HCT116 (cell line): Measurements from ENCODE around the gene KCNIP4. TPM values are rescaled to one million over a fixed set of nuclear protein-coding genes. Genes with fewer than 3 reads are reported as not detected.

Source experiments
- ATAC-seq: fragments of 200-7000 bp; cut with Tn5 transposase; 2 replicates; pipeline ENCODE4 v1.9.1; 2020; ENCODE audit warnings: mild to moderate bottlenecking, moderate library complexity
- BruUV-seq: library from RNA; stranded (reverse); fragments of 400-500 nt; replicated peaks from 2 replicates; lab custom pipeline; 2021; lab: Mats Ljungman, UMichigan
- CTCF ChIA-PET: fragments of 300-600 bp; sonication (Branson Sonifier 250); formaldehyde crosslinking; loops from one replicate; lab custom pipeline; 2021; ENCODE audit warnings: antibody characterized with exemption; lab: Charles Lee
- POLR2A ChIA-PET: fragments of 300-600, 350-600 bp; sonication (Branson Sonifier 250); formaldehyde crosslinking; loops from one replicate; lab custom pipeline; 2021; ENCODE audit warnings: antibody characterized with exemption; lab: Charles Lee
- RAD21 ChIA-PET, 2 experiments: fragments of 300-600 bp; sonication (Branson Sonifier 250); formaldehyde crosslinking; loops; one replicate each; lab custom pipeline; 2023; ENCODE audit warnings: low total read pairs in 2 of 2; ENCODE audit not compliant: uncharacterized antibody in 2 of 2, unreplicated experiment in 2 of 2, low non-redundant PET in 1 of 2; lab: Charles Lee
- DNase-seq: peaks from one replicate; pipeline ENCODE4 v3.0.0-alpha.2; 2010; ENCODE audit warnings: low read depth, low spot score
- H2AFZ ChIP-seq: fragments of 200-600 bp; shearing (Covaris generic), sonication (generic); 2 replicates; pipeline ENCODE4 v1.6.1; 2017; ENCODE audit warnings: low read depth, mixed run types, mixed read lengths, antibody characterized with exemption, low read length; ENCODE audit not compliant: poor library complexity, severe bottlenecking
- H3K27ac ChIP-seq: 2 replicates; pipeline ENCODE4 v1.5.1; 2012; ENCODE audit warnings: low read depth, low read length
- H3K27me3 ChIP-seq: fragments of 200-600 bp; sonication (generic); 2 replicates; pipeline ENCODE4 v1.6.1; 2016; ENCODE audit warnings: mixed run types, low read length, mixed read lengths; ENCODE audit not compliant: insufficient read depth
- H3K36me3 ChIP-seq, 2 experiments: fragments of 200-500 bp in 1 of 2; fragments of 200-600 bp in 1 of 2; sonication (Bioruptor generic) in 1 of 2; sonication (generic) in 1 of 2; 2 replicates each; pipeline versions ENCODE4 v1.5.1 to v1.6.1; 2014 to 2016; ENCODE audit warnings: low read length in 2 of 2, inconsistent platforms in 1 of 2, mixed read lengths in 1 of 2, mixed run types in 1 of 2; ENCODE audit not compliant: insufficient read depth in 2 of 2, control insufficient read depth in 1 of 2
- H3K4me1 ChIP-seq, 2 experiments: fragments of 200-600 bp in 1 of 2; sonication (generic) in 1 of 2; 2 replicates each; pipeline versions ENCODE4 v1.5.1 to v1.6.1; 2012 to 2017; ENCODE audit warnings: low read length in 2 of 2, inconsistent platforms in 1 of 2, mild to moderate bottlenecking in 1 of 2, mixed read lengths in 1 of 2, mixed run types in 1 of 2, moderate library complexity in 1 of 2; ENCODE audit not compliant: insufficient read depth in 2 of 2, control insufficient read depth in 1 of 2
- H3K4me2 ChIP-seq: fragments of 200-600 bp; sonication (generic); 2 replicates; pipeline ENCODE4 v1.6.1; 2017; ENCODE audit warnings: mixed run types, low read length, mixed read lengths
- H3K4me3 ChIP-seq, 2 experiments: fragments of 200-600 bp in 1 of 2; sonication (generic) in 1 of 2; replicated peaks in 1 of 2; 2 replicates each; pipeline ENCODE4 v1.5.1; 2011 to 2016; ENCODE audit warnings: low read length in 2 of 2, control low read depth in 1 of 2, low read depth in 1 of 2, mild to moderate bottlenecking in 1 of 2, mixed read lengths in 1 of 2, mixed run types in 1 of 2
- H3K79me2 ChIP-seq: fragments of 200-600 bp; sonication (generic); 2 replicates; pipeline ENCODE4 v1.6.1; 2017; ENCODE audit warnings: mild to moderate bottlenecking, mixed run types, low read length, moderate library complexity, mixed read lengths; ENCODE audit not compliant: insufficient read depth
- H3K9ac ChIP-seq: fragments of 200-600 bp; sonication (generic); 2 replicates; pipeline ENCODE4 v1.6.1; 2016; ENCODE audit warnings: low read length, mixed read lengths
- H3K9me2 ChIP-seq: fragments of 200-600 bp; sonication (generic), shearing (Covaris generic); 2 replicates; pipeline ENCODE4 v1.6.1; 2017; ENCODE audit warnings: mixed run types, mild to moderate bottlenecking, moderate library complexity; ENCODE audit not compliant: insufficient read depth
- H3K9me3 ChIP-seq, 2 experiments: fragments of 200-500 bp in 1 of 2; fragments of 200-600 bp in 1 of 2; sonication (Bioruptor generic) in 1 of 2; sonication (generic) in 1 of 2; 2 replicates each; pipeline ENCODE4 v1.6.1; 2014 to 2017; ENCODE audit warnings: low read length in 2 of 2, mixed read lengths in 2 of 2, inconsistent platforms in 1 of 2, low read depth in 1 of 2, mild to moderate bottlenecking in 1 of 2, mixed run types in 1 of 2, moderate library complexity in 1 of 2; ENCODE audit not compliant: control insufficient read depth in 1 of 2, insufficient read depth in 1 of 2
- H4K20me1 ChIP-seq: fragments of 200-600 bp; sonication (generic), shearing (Covaris generic); 2 replicates; pipeline ENCODE4 v1.6.1; 2017; ENCODE audit warnings: mixed run types, mild to moderate bottlenecking, moderate library complexity; ENCODE audit not compliant: insufficient read depth
- CTCF ChIP-seq, 3 experiments: fragments of 200-600 bp in 1 of 3; sonication (generic) in 1 of 3; IDR thresholded peaks in 2 of 3; conservative IDR thresholded peaks in 1 of 3; 2 replicates each; pipeline ENCODE4 v1.5.1; 2012 to 2017; ENCODE audit warnings: low read depth in 2 of 3, low read length in 2 of 3, antibody characterized with exemption in 1 of 3, borderline replicate concordance in 1 of 3, control low read depth in 1 of 3, mild to moderate bottlenecking in 1 of 3, mixed read lengths in 1 of 3, mixed run types in 1 of 3, moderate library complexity in 1 of 3; ENCODE audit not compliant: insufficient read depth in 1 of 3
- EZH2phosphoT487 ChIP-seq: fragments of 200-600 bp; IDR thresholded peaks from 2 replicates; pipeline ENCODE4 v1.6.1; 2018; ENCODE audit warnings: antibody characterized with exemption, borderline replicate concordance
- SIN3A ChIP-seq: IDR thresholded peaks from 2 replicates; pipeline ENCODE4 v1.6.1; 2012; ENCODE audit warnings: low read depth
- TCF7L2 ChIP-seq: IDR thresholded peaks from 2 replicates; pipeline ENCODE4 v1.7.0; 2011; ENCODE audit warnings: borderline replicate concordance, inconsistent platforms; ENCODE audit not compliant: insufficient read depth, insufficient read length; ENCODE audit errors: extremely low read depth
- ZBTB33 ChIP-seq: IDR thresholded peaks from 2 replicates; pipeline ENCODE4 v1.6.1; 2011; ENCODE audit warnings: mild to moderate bottlenecking, low read length, moderate library complexity; ENCODE audit not compliant: insufficient replicate concordance; ENCODE audit errors: extremely low read depth
- intact Hi-C: fragments of 100-400 bp; cut with micrococcal nuclease; formaldehyde crosslinking; loops from 2 replicates; pipeline ENCODE4 v1.10.0; 2022
- total RNA-seq: library from RNA; stranded (reverse); gene quantifications from one replicate; pipeline ENCODE4 v1.2.1, GENCODE V29; 2021; ENCODE audit not compliant: unreplicated experiment

KCNIP4 gene
- total RNA-seq, 1 experiment from 2014 or later, result not detected

GRCh38 chr4:20816287-20816686 is 1132.3 kb downstream of the KCNIP4 start:
- H3K9me3 ChIP-seq, result no peaks in the 10 kb centered on the region
- no TSS peak for BruUV-seq
- H3K4me1 ChIP-seq, result no peaks in the 10 kb centered on the region
- ChIA-PET CTCF (no interaction called here), RAD21 (no interaction called here), POLR2A (no interaction called here)
- intact Hi-C loops, result no loop called here
- H3K9ac ChIP-seq, result no peak overlapping the region
- H3K4me2 ChIP-seq, result no peak overlapping the region
- H3K4me3 ChIP-seq, result no peak overlapping the region
- H4K20me1 ChIP-seq, result no peaks in the 10 kb centered on the region
- H3K79me2 ChIP-seq, result no peaks in the 10 kb centered on the region
- H3K36me3 ChIP-seq, result no peaks in the 10 kb centered on the region
- no peaks in the 10 kb centered on the region for H3K9me2 ChIP-seq
- DNase-seq, result no peak
- H3K27me3 ChIP-seq, result no peaks in the 10 kb centered on the region
- TF ChIP-seq SIN3A (no peak), EZH2phosphoT487 (no peak), CTCF (IDR thresholded peaks at IDR 0.05 in 2 of 3, conservative IDR thresholded peaks at IDR 0.05 in 1 of 3; ENCODE audit: borderline replicate concordance in 1 of 3, insufficient read depth in 1 of 3, low read depth in 2 of 3, low read length in 2 of 3) (no peak), ZBTB33 (no peak), TCF7L2 (no peak)
- no peak overlapping the region for H3K27ac ChIP-seq
- H2AFZ ChIP-seq, result no peak overlapping the region
- no peak for ATAC-seq
